DOHH2 (cell line): Measurements from ENCODE around the gene ZNF385D.

ENCODE experiments used
- H3F3A ChIP-seq: fragments of 200-600 bp; sonication (generic), shearing (Covaris generic); 2 replicates; pipeline ENCODE4 v1.6.0; 2016; ENCODE audit warnings: antibody characterized with exemption, mild to moderate bottlenecking; ENCODE audit not compliant: control insufficient read depth, insufficient read depth
- H3K27ac ChIP-seq: fragments of 200-600 bp; sonication (generic); 2 replicates; pipeline ENCODE4 v1.5.1; 2014; ENCODE audit warnings: low read depth, mild to moderate bottlenecking, low read length, moderate library complexity
- H3K27me3 ChIP-seq: fragments of 200-600 bp; sonication (generic); 2 replicates; pipeline ENCODE4 v1.6.1; 2014; ENCODE audit warnings: mild to moderate bottlenecking, low read length, mixed read lengths; ENCODE audit not compliant: control insufficient read depth
- H3K36me3 ChIP-seq: fragments of 200-600 bp; sonication (generic); 2 replicates; pipeline ENCODE4 v1.6.1; 2014; ENCODE audit warnings: mild to moderate bottlenecking, low read length, moderate library complexity, mixed read lengths; ENCODE audit not compliant: control insufficient read depth
- H3K4me1 ChIP-seq: fragments of 200-600 bp; sonication (generic); 2 replicates; pipeline ENCODE4 v1.6.1; 2014; ENCODE audit warnings: mild to moderate bottlenecking, low read length, mixed read lengths; ENCODE audit not compliant: control insufficient read depth
- H3K4me2 ChIP-seq: fragments of 200-600 bp; sonication (generic); 2 replicates; pipeline ENCODE4 v1.6.0; 2014; ENCODE audit warnings: mild to moderate bottlenecking, low read length, moderate library complexity
- H3K4me3 ChIP-seq: fragments of 200-600 bp; sonication (generic); 2 replicates; pipeline ENCODE4 v1.5.1; 2014; ENCODE audit warnings: mild to moderate bottlenecking, low read length, mixed read lengths
- H3K79me2 ChIP-seq: fragments of 200-600 bp; sonication (generic); 2 replicates; pipeline ENCODE4 v1.6.1; 2014; ENCODE audit warnings: mild to moderate bottlenecking, low read length, mixed read lengths; ENCODE audit not compliant: control insufficient read depth
- H3K9me2 ChIP-seq: fragments of 200-600 bp; sonication (generic); replicated peaks from 2 replicates; pipeline ENCODE4 v1.6.1; 2014; ENCODE audit warnings: mild to moderate bottlenecking, low read length, mixed read lengths; ENCODE audit not compliant: control insufficient read depth
- H3K9me3 ChIP-seq: fragments of 200-600 bp; sonication (generic); 2 replicates; pipeline ENCODE4 v1.6.1; 2014; ENCODE audit warnings: antibody characterized with exemption, low read length, mixed read lengths; ENCODE audit not compliant: control insufficient read depth, insufficient read depth
- H4K20me1 ChIP-seq: fragments of 200-600 bp; sonication (generic); 2 replicates; pipeline ENCODE4 v1.6.0; 2014; ENCODE audit warnings: low read depth, mild to moderate bottlenecking, antibody characterized with exemption, low read length, moderate library complexity; ENCODE audit not compliant: control insufficient read depth, insufficient read depth
- CTCF ChIP-seq: fragments of 200-600 bp; sonication (generic); IDR thresholded peaks from one replicate; pipeline ENCODE4 v1.5.1; 2014; ENCODE audit warnings: antibody characterized with exemption, mild to moderate bottlenecking, low read depth, low read length; ENCODE audit not compliant: poor library complexity, severe bottlenecking
- EZH2phosphoT487 ChIP-seq: fragments of 200-600 bp; sonication (generic); IDR thresholded peaks from 2 replicates; pipeline ENCODE4 v1.6.1; 2017; ENCODE audit warnings: borderline replicate concordance, mild to moderate bottlenecking, antibody characterized with exemption, low read length, moderate library complexity, mixed read lengths

ZNF385D gene

DNA sequence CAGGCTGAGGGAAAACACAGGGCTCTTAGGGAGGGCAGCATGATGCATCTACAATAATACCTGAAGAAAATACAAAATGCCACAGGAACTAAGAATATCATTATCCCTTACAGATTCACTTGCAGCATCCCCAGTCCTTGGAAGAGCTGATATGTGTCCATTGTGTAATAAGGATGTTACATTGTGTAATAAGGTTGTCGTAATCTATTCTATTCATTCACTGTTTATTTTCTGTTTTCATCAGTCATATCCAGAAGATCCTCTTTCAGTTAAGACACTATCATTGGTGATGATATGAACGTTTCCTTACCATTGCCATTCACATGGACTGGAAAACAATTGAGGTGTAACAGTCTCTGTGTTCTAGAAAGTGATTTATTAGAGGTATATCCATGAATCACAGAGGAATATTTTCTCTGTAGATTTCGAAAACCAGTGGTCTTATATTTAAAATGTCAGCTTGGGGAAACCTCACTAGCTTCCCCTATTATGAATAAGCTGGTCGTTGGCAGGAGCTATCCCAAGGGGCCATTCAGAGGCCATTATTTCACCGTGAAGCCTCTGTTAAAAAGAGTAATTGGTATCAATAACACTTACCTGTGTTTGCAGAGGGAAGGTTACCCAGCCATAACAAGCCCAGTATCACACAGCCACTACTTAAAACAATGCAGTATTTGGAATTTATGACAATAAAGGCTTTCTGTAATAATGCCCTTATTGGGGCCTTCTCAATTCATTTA lies 241.1 kb downstream of the ZNF385D start:
- no peaks in the 10 kb centered on the region; the same call in 1 of the 2 replicates for H3K9me2 ChIP-seq
- H3K27me3 ChIP-seq: no peaks in the 10 kb centered on the region
- no peaks in the 10 kb centered on the region for H3K36me3 ChIP-seq
- TF ChIP-seq EZH2phosphoT487 (no peak), CTCF (no peak)
- H3K9me3 ChIP-seq: no peaks in the 10 kb centered on the region
- H3K79me2 ChIP-seq: no peaks in the 10 kb centered on the region
- H4K20me1 ChIP-seq: no peaks in the 10 kb centered on the region
- no peak overlapping the region for H3K4me2 ChIP-seq
- H3K4me1 ChIP-seq: no peaks in the 10 kb centered on the region
- H3K27ac ChIP-seq: no peak overlapping the region
- H3F3A ChIP-seq: no peaks in the 10 kb centered on the region
- H3K4me3 ChIP-seq: no peak overlapping the region

DNA sequence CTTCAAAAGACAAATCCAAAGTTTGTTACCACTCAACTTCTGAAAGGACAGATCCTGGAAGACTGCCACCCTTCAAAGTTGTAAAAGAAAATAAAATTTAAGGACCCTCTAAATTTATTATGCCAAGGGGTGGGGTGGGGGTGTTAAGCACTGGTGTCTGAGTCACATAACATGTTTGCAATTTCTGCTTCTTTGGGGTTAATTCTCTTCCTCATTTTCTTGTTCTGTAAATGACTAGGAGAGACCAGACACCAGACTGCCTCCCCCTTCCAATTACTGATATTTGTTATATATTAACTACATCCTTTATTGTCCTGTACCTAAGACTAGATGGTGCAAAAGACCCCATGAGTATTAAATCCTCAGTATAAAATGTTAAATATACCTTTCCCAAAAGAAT lies 242.8 kb downstream of the ZNF385D start:
- Histone ChIP-seq H4K20me1 (no peaks in the 10 kb centered on the region), H3K27me3 (no peaks in the 10 kb centered on the region), H3F3A (no peaks in the 10 kb centered on the region), H3K4me3 (no peak overlapping the region), H3K79me2 (no peaks in the 10 kb centered on the region), H3K4me2 (no peak overlapping the region), H3K4me1 (no peaks in the 10 kb centered on the region), H3K9me2 (no peaks in the 10 kb centered on the region; the same call in 1 of the 2 replicates), H3K36me3 (no peaks in the 10 kb centered on the region), H3K27ac (no peak overlapping the region), H3K9me3 (no peaks in the 10 kb centered on the region)
- TF ChIP-seq CTCF (no peak), EZH2phosphoT487 (no peak)

- H3K27me3 ChIP-seq: no peaks in the 10 kb centered on the region
- H3K4me2 ChIP-seq: no peak overlapping the region
- no peaks in the 10 kb centered on the region for H3K36me3 ChIP-seq
- H3K79me2 ChIP-seq: no peaks in the 10 kb centered on the region
- H4K20me1 ChIP-seq: no peaks in the 10 kb centered on the region
- no peaks in the 10 kb centered on the region for H3K9me3 ChIP-seq
- H3K9me2 ChIP-seq: no peaks in the 10 kb centered on the region
- no peak for TF ChIP-seq EZH2phosphoT487
- no peak for TF ChIP-seq CTCF
- no peaks in the 10 kb centered on the region for H3K4me1 ChIP-seq
- no peak overlapping the region for H3K4me3 ChIP-seq
- H3K27ac ChIP-seq: no peak overlapping the region
- no peaks in the 10 kb centered on the region for H3F3A ChIP-seq
Measured at GRCh38 chr3:21505711-21506460, 245.1 kb downstream of the ZNF385D start.
